Activated CD8-positive, alpha-beta memory T cell treated with anti-CD3 and anti-CD28 coated beads, Interleukin-2, amount 10 ng/mL, durations not matched to agents 7 days and 5 days (primary cell): ENCODE results near the gene CCDC9B. TPM values are rescaled to one million over a fixed set of nuclear protein-coding genes. Genes with fewer than 3 reads are reported as not detected.

Experiments used
- ATAC-seq: fragments of 150-1000 bp; cut with Tn5 transposase; one replicate; pipeline ENCODE4 v1.10.0; 2021; ENCODE audit warnings: moderate library complexity
- CTCF ChIA-PET: fragments of 350-600 bp; sonication (Branson Sonifier 250); formaldehyde crosslinking; loops from one replicate; lab custom pipeline; 2021; ENCODE audit warnings: antibody characterized with exemption; lab: Charles Lee
- DNase-seq: peaks from one replicate; pipeline ENCODE4 v3.0.0-alpha.2; 2020
- H3K27ac Mint-ChIP-seq: one replicate; pipeline ENCODE4 v1.8.0; 2021; ENCODE audit warnings: mild to moderate bottlenecking, mixed read lengths
- H3K27me3 Mint-ChIP-seq: one replicate; pipeline ENCODE4 v1.8.0; 2021; ENCODE audit warnings: mixed read lengths
- H3K36me3 Mint-ChIP-seq: one replicate; pipeline ENCODE4 v1.8.0; 2021; ENCODE audit warnings: mild to moderate bottlenecking, mixed read lengths
- H3K4me1 Mint-ChIP-seq: one replicate; pipeline ENCODE4 v1.8.0; 2021; ENCODE audit warnings: mixed read lengths
- H3K4me3 Mint-ChIP-seq: one replicate; pipeline ENCODE4 v1.8.0; 2021; ENCODE audit warnings: mild to moderate bottlenecking, moderate library complexity, mixed read lengths
- H3K9me3 Mint-ChIP-seq: one replicate; pipeline ENCODE4 v1.8.0; 2022; ENCODE audit warnings: low read depth, mixed read lengths
- total RNA-seq, 2 experiments: library from RNA; stranded (reverse); gene quantifications; one replicate each; pipeline ENCODE4 v1.2.3, GENCODE V29; 2021

The CCDC9B gene
- total RNA-seq, 2 experiments from 2014 or later, result 0.45 to 1.5 TPM

- Mint-ChIP-seq H3K4me1 (peaks cover 30% of the 10 kb centered on the region), H3K27ac (peak overlapping the region; percentile 96), H3K36me3 (peaks cover 10% of the 10 kb centered on the region), H3K9me3 (no peaks in the 10 kb centered on the region), H3K27me3 (no peaks in the 10 kb centered on the region), H3K4me3 (peak overlapping the region; percentile 91)
- no peak for DNase-seq
- CTCF ChIA-PET, result interaction anchor here (0.9 to 17.8 kb wide), 16 partner anchors 14 to 259 kb away, joined by 3 to 411 read pairs (median 5); partner anchors contain the start of genes ANKRD63, CCDC9B, INAFM2 and IVD
- no peak for ATAC-seq
Measured at GRCh38 chr15:40306371-40306770, 34.4 kb downstream of the CCDC9B start.

GRCh38 chr15:40305281-40305680 lies 35.5 kb downstream of the CCDC9B start:
- Mint-ChIP-seq H3K4me1 (peaks cover 30% of the 10 kb centered on the region), H3K4me3 (no peak overlapping the region)
- CTCF ChIA-PET, result interaction anchor here (0.8 to 2.3 kb wide), 9 partner anchors 15 to 88 kb away, joined by 3 to 19 read pairs (median 3); partner anchors contain the start of gene ANKRD63

GRCh38 chr15:40303576-40303975 lies 37.2 kb downstream of the CCDC9B start:
- H3K9me3 Mint-ChIP-seq, result no peaks in the 10 kb centered on the region
- H3K36me3 Mint-ChIP-seq, result peaks cover 32% of the 10 kb centered on the region
- H3K4me1 Mint-ChIP-seq, result peaks cover 14% of the 10 kb centered on the region
- ATAC-seq, result no peak
- no peak overlapping the region for H3K4me3 Mint-ChIP-seq
- no peak for DNase-seq
- H3K27ac Mint-ChIP-seq, result no peak overlapping the region
- CTCF ChIA-PET, result interaction anchor here (0.9 to 3.1 kb wide), 4 partner anchors 29 to 54 kb away, joined by 3 to 15 read pairs (median 4); partner anchors contain the start of genes CCDC9B and DISP2
- H3K27me3 Mint-ChIP-seq, result no peaks in the 10 kb centered on the region

More at GRCh38 chr15:40305281-40305680, 35.5 kb downstream of the CCDC9B start:
- no peaks in the 10 kb centered on the region for H3K9me3 Mint-ChIP-seq
- ATAC-seq, result no peak
- H3K36me3 Mint-ChIP-seq, result peaks cover 19% of the 10 kb centered on the region
- no peaks in the 10 kb centered on the region for H3K27me3 Mint-ChIP-seq
- no peak for DNase-seq
- no peak overlapping the region for H3K27ac Mint-ChIP-seq

- CTCF ChIA-PET, result interaction anchor here (0.9 to 3.1 kb wide), 4 partner anchors 29 to 55 kb away, joined by 3 to 15 read pairs (median 4); partner anchors contain the start of genes CCDC9B and DISP2
- Mint-ChIP-seq H3K9me3 (no peaks in the 10 kb centered on the region), H3K4me3 (no peak overlapping the region), H3K36me3 (peaks cover 34% of the 10 kb centered on the region), H3K27ac (no peak overlapping the region), H3K4me1 (peaks cover 12% of the 10 kb centered on the region), H3K27me3 (no peaks in the 10 kb centered on the region)
- DNase-seq, result no peak
- no peak for ATAC-seq
Measured at GRCh38 chr15:40302981-40303380, 37.8 kb downstream of the CCDC9B start.

GRCh38 chr15:40302288-40302886 lies 38.4 kb downstream of the CCDC9B start:
- Mint-ChIP-seq H3K4me1 (peaks cover 12% of the 10 kb centered on the region), H3K27ac (no peak overlapping the region), H3K4me3 (no peak overlapping the region), H3K36me3 (peaks cover 37% of the 10 kb centered on the region), H3K27me3 (no peaks in the 10 kb centered on the region), H3K9me3 (no peaks in the 10 kb centered on the region)
- DNase-seq (no peak), ATAC-seq (no peak)
- CTCF ChIA-PET, result interaction anchor here (0.6 to 3.1 kb wide), 5 partner anchors 8 to 55 kb away, joined by 3 to 15 read pairs (median 3); partner anchors contain the start of gene DISP2

- Mint-ChIP-seq H3K27ac (no peak overlapping the region), H3K27me3 (no peaks in the 10 kb centered on the region), H3K9me3 (no peaks in the 10 kb centered on the region), H3K36me3 (peaks cover 37% of the 10 kb centered on the region), H3K4me3 (no peak overlapping the region), H3K4me1 (peaks cover 11% of the 10 kb centered on the region)
- DNase-seq, result no peak
- no peak for ATAC-seq
- CTCF ChIA-PET, result interaction anchor here (0.6 to 3.1 kb wide), 7 partner anchors 9 to 202 kb away, joined by 3 to 15 read pairs (median 5); no protein-coding TSS in a partner anchor
Measured at GRCh38 chr15:40301467-40302179, 39.1 kb downstream of the CCDC9B start.

GRCh38 chr15:40300771-40301170 lies 40.0 kb downstream of the CCDC9B start:
- peaks cover 37% of the 10 kb centered on the region for H3K36me3 Mint-ChIP-seq

GRCh38 chr15:40300367-40300766 lies 40.4 kb downstream of the CCDC9B start:
- Mint-ChIP-seq H3K4me3 (no peak overlapping the region), H3K9me3 (no peaks in the 10 kb centered on the region), H3K4me1 (peaks cover 3% of the 10 kb centered on the region), H3K36me3 (peaks cover 37% of the 10 kb centered on the region), H3K27ac (no peak overlapping the region), H3K27me3 (no peaks in the 10 kb centered on the region)
- CTCF ChIA-PET, result interaction anchor here (1.1 to 1.6 kb wide), 3 partner anchors 21 to 26 kb away, joined by 3 to 5 read pairs (median 3); partner anchors contain the start of gene INAFM2
- ATAC-seq, result no peak
- no peak for DNase-seq

More at GRCh38 chr15:40300771-40301170, 40.0 kb downstream of the CCDC9B start:
- Mint-ChIP-seq H3K4me3 (no peak overlapping the region), H3K27me3 (no peaks in the 10 kb centered on the region), H3K27ac (no peak overlapping the region), H3K9me3 (no peaks in the 10 kb centered on the region), H3K4me1 (peaks cover 4% of the 10 kb centered on the region)
- ATAC-seq (no peak), DNase-seq (no peak)
- CTCF ChIA-PET, result interaction anchor here (1.1 to 1.6 kb wide), 4 partner anchors 21 to 26 kb away, joined by 3 to 10 read pairs (median 4); partner anchors contain the start of gene INAFM2

GRCh38 chr15:40298216-40298935 lies 42.4 kb downstream of the CCDC9B start:
- no peaks in the 10 kb centered on the region for H3K4me1 Mint-ChIP-seq
- H3K36me3 Mint-ChIP-seq, result peaks cover 36% of the 10 kb centered on the region
- CTCF ChIA-PET, result interaction anchor here (1.1 to 2.5 kb wide), 2 partner anchors 15 to 19 kb away, joined by 3 to 9 read pairs; partner anchors contain the start of gene ANKRD63
- H3K9me3 Mint-ChIP-seq, result no peaks in the 10 kb centered on the region
- no peaks in the 10 kb centered on the region for H3K27me3 Mint-ChIP-seq
- H3K4me3 Mint-ChIP-seq, result no peak overlapping the region
- no peak overlapping the region for H3K27ac Mint-ChIP-seq
- no peak for ATAC-seq
- no peak for DNase-seq

- CTCF ChIA-PET, result interaction anchor here (2.5 kb wide), 1 partner anchor 18 kb away, joined by 9 read pairs; no protein-coding TSS in a partner anchor
- Mint-ChIP-seq H3K9me3 (no peaks in the 10 kb centered on the region), H3K27ac (no peak overlapping the region), H3K4me3 (no peak overlapping the region), H3K4me1 (no peaks in the 10 kb centered on the region), H3K27me3 (no peaks in the 10 kb centered on the region), H3K36me3 (peaks cover 32% of the 10 kb centered on the region)
- ATAC-seq (no peak), DNase-seq (no peak)
Measured at GRCh38 chr15:40297356-40297755, 43.4 kb downstream of the CCDC9B start.

GRCh38 chr15:40296561-40297230 lies 44.0 kb downstream of the CCDC9B start:
- H3K4me1 Mint-ChIP-seq, result no peaks in the 10 kb centered on the region
- CTCF ChIA-PET, result interaction anchor here (0.6 to 3.0 kb wide), 4 partner anchors 12 to 26 kb away, joined by 3 to 18 read pairs (median 6); partner anchors contain the start of gene PLCB2
- no peak for DNase-seq
- no peak overlapping the region for H3K27ac Mint-ChIP-seq
- H3K36me3 Mint-ChIP-seq, result peaks cover 30% of the 10 kb centered on the region
- H3K27me3 Mint-ChIP-seq, result no peaks in the 10 kb centered on the region
- H3K4me3 Mint-ChIP-seq, result no peak overlapping the region
- H3K9me3 Mint-ChIP-seq, result no peaks in the 10 kb centered on the region
- no peak for ATAC-seq

- Mint-ChIP-seq H3K36me3 (peaks cover 25% of the 10 kb centered on the region), H3K27me3 (no peaks in the 10 kb centered on the region), H3K4me1 (no peaks in the 10 kb centered on the region), H3K4me3 (no peak overlapping the region), H3K9me3 (no peaks in the 10 kb centered on the region), H3K27ac (no peak overlapping the region)
- ATAC-seq (no peak), DNase-seq (no peak)
- CTCF ChIA-PET, result interaction anchor here (0.6 to 3.0 kb wide), 5 partner anchors 12 to 26 kb away, joined by 3 to 18 read pairs (median 3); partner anchors contain the start of gene PLCB2
Measured at GRCh38 chr15:40295877-40296560, 44.7 kb downstream of the CCDC9B start.
